Adrenal gland (tissue), 12 donors: ENCODE measurements around the gene CPM. TPM values are rescaled to one million over a fixed set of nuclear protein-coding genes. Genes with fewer than 3 reads are reported as not detected.

Source experiments
- DNase-seq, 7 donors: peaks; one replicate each; pipeline ENCODE4 v3.0.0-alpha.2; 2019 to 2020
- H3K27ac ChIP-seq, 5 donors: fragments of 200-600 bp; sonication (generic) in 4 of 5; 1 replicate in 3 of 5; 2 replicates in 2 of 5; pipeline versions ENCODE4 v1.5.1 to v1.8.0; 2016 to 2020; ENCODE audit warnings: mild to moderate bottlenecking in 1 of 5
- H3K27me3 ChIP-seq: fragments of 200-600 bp; 2 replicates; pipeline ENCODE4 v1.8.0; 2021
- H3K36me3 ChIP-seq, 2 donors: fragments of 200-600 bp; replicated peaks in 1 of 2; 1 replicate in 1 of 2; 2 replicates in 1 of 2; pipeline versions ENCODE4 v1.5.1 to v1.8.0; 2018 to 2022
- H3K4me1 ChIP-seq, 2 donors: fragments of 200-600 bp; replicated peaks in 1 of 2; 1 replicate in 1 of 2; 2 replicates in 1 of 2; pipeline versions ENCODE4 v1.5.1 to v1.8.0; 2018 to 2021
- H3K4me3 ChIP-seq, 4 donors: fragments of 200-600 bp; sonication (generic) in 3 of 4; one replicate each; pipeline ENCODE4 v1.5.1; 2016 to 2018
- H3K9me3 ChIP-seq, 3 donors: fragments of 200-600 bp; sonication (generic) in 1 of 3; replicated peaks in 1 of 3; 1 replicate in 2 of 3; 2 replicates in 1 of 3; pipeline versions ENCODE4 v1.5.1 to v1.8.0; 2016 to 2021
- CTCF ChIP-seq, 6 experiments: fragments of 450-650 bp in 4 of 6; fragments of 200-600 bp in 2 of 6; sonication (generic) in 1 of 6; IDR thresholded peaks; 1 replicate in 5 of 6; 2 replicates in 1 of 6; pipeline versions ENCODE4 v1.5.1 to v1.8.0; 2016 to 2021; ENCODE audit warnings: antibody characterized with exemption in 6 of 6, mild to moderate bottlenecking in 2 of 6, moderate library complexity in 1 of 6
- POLR2A ChIP-seq, 2 donors: fragments of 450-650 bp; IDR thresholded peaks; one replicate each; pipeline ENCODE4 v1.6.1; 2017; ENCODE audit warnings: antibody characterized with exemption in 2 of 2, mild to moderate bottlenecking in 2 of 2, moderate library complexity in 1 of 2
- WGBS, 4 donors: extraction: QIAGEN DNeasy Blood & Tissue Kit in 2 of 4; methylation state at CpG; one replicate each; pipeline versions ENCODE4 v1.1.5 to v1.1.7; 2013 to 2017; 5-methylcytosine and 5-hydroxymethylcytosine counted together
- intact Hi-C, 2 donors: fragments of 100-400 bp; cut with DNase I; formaldehyde crosslinking; loops; one replicate each; pipeline versions ENCODE4 v1.14.1 to v1.15.0; 2022 to 2023
- polyA plus RNA-seq, 3 donors: library from polyadenylated mRNA; stranded (reverse); fragments of 200-250 nt in 2 of 3; fragments of 350-450 nt in 1 of 3; fragmentation: Illumina TruSeq in 1 of 3; extraction: RNeasy Lipid Tissue Mini Kit (QIAGEN cat#74804) in 1 of 3; gene quantifications; one replicate each; pipeline ENCODE4 v1.2.3, GENCODE V29; 2013 to 2014
- total RNA-seq, 9 donors: library from RNA; depleted of rRNA in 4 of 9; stranded (reverse); fragments of >200 nt in 4 of 9; fragments of 120-200 nt in 1 of 9; fragmentation: NEBNext Ultra II Directional in 1 of 9; extraction: Animal tissue kit (Norgen Biotek cat#: 25700) in 1 of 9; gene quantifications; one replicate each; pipeline versions ENCODE4 v1.1.0 to v1.2.4, GENCODE V29; 2013 to 2023
- donor health status: healthy with polysubstance abuse.
- donor health status: Bipolar disorder and iron deficiency.
- donor health status: DM: yes; HTN: yes; CAD: no.
- donor health status: DM: no; HTN: no; CAD: no.
- donor health status: DM: no; HTN: no; CAD: no.
- donor health status: DM: yes; HTN: yes; CAD: no.

The CPM gene
- total and polyA plus RNA-seq, 12 donors: 10.8 to 170 (median 53.5) TPM

- no peak for DNase-seq
- Histone ChIP-seq H3K27me3 (no peaks in the 10 kb centered on the region), H3K9me3 (no peaks in the 10 kb centered on the region), H3K4me1 (no peaks in the 10 kb centered on the region), H3K36me3 (no peaks in the 10 kb centered on the region), H3K4me3 (no peak overlapping the region), H3K27ac (no peak overlapping the region)
- intact Hi-C loops: no loop called here
- 95 to 97% (median 96%) methylated on average over 7 to 8 of the region's 8 CpGs for WGBS, 4 donors
- TF ChIP-seq CTCF (IDR thresholded peaks at IDR 0.05) (no peak), POLR2A (IDR thresholded peaks at IDR 0.05) (no peak)
These were observed 77.2 kb downstream of the CPM start for GRCh38 chr12:68855771-68856170.

DNA sequence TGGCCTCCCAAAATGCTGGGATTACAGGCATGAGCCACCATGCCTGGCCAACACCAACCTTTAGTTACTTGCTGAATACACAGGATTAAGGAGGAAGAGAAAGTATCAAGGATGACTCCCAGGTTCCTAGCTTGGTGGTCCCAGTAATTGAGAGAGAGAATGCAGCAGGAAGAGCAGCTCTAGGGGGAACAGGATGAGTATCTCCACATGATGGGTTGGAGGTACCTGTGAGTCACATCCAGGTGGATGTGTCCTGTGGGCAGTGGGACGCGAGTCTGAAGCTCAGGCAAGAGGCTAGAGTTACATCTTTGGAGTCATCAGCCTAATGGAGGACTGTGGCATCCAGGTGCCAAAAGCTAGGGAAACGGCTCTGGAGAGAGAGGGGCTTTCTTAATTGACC lies 77.9 kb downstream of the CPM start:
- no peaks in the 10 kb centered on the region for H3K36me3 ChIP-seq
- H3K4me1 ChIP-seq: no peaks in the 10 kb centered on the region
- no peak overlapping the region for H3K4me3 ChIP-seq
- DNase-seq: no peak
- no peak for TF ChIP-seq CTCF (IDR thresholded peaks at IDR 0.05)
- TF ChIP-seq POLR2A (IDR thresholded peaks at IDR 0.05): no peak
- no peaks in the 10 kb centered on the region for H3K9me3 ChIP-seq
- H3K27ac ChIP-seq: no peak overlapping the region
- no peaks in the 10 kb centered on the region for H3K27me3 ChIP-seq
- intact Hi-C loops: no loop called here
- 92 to 98% (median 95%) methylated on average over 3 of the region's 3 CpGs for WGBS, 4 donors

GRCh38 chr12:68854554-68854953 lies 78.4 kb downstream of the CPM start:
- 90 to 100% (median 94%) methylated on average over 3 of the region's 3 CpGs for WGBS, 4 donors
- no peak for DNase-seq
- H3K9me3 ChIP-seq: no peaks in the 10 kb centered on the region
- TF ChIP-seq CTCF (IDR thresholded peaks at IDR 0.05): no peak
- TF ChIP-seq POLR2A (IDR thresholded peaks at IDR 0.05): no peak
- H3K36me3 ChIP-seq: no peaks in the 10 kb centered on the region
- H3K4me3 ChIP-seq: no peak overlapping the region
- H3K27me3 ChIP-seq: no peaks in the 10 kb centered on the region
- H3K27ac ChIP-seq: no peak overlapping the region
- H3K4me1 ChIP-seq: no peaks in the 10 kb centered on the region
- intact Hi-C loops: no loop called here

- Histone ChIP-seq H3K4me3 (no peak overlapping the region), H3K27ac (no peak overlapping the region), H3K36me3 (no peaks in the 10 kb centered on the region), H3K27me3 (no peaks in the 10 kb centered on the region), H3K4me1 (no peaks in the 10 kb centered on the region), H3K9me3 (no peaks in the 10 kb centered on the region)
- intact Hi-C loops: no loop called here
- no peak for DNase-seq
- 71 to 92% (median 91%) methylated on average over 2 of the region's 2 CpGs for WGBS, 4 donors
- TF ChIP-seq CTCF (IDR thresholded peaks at IDR 0.05) (no peak), POLR2A (IDR thresholded peaks at IDR 0.05) (no peak)
These were observed 78.9 kb downstream of the CPM start for GRCh38 chr12:68854078-68854468.
